SK-N-SH treated with all-trans-retinoic acid at 6 μM for 48 hours (cell line): ENCODE data around the gene ZNF554.

ENCODE experiments used
- ATAC-seq: fragments of 200-7000 bp; cut with Tn5 transposase; 3 replicates; pipeline ENCODE4 v1.9.1; 2020; ENCODE audit warnings: mild to moderate bottlenecking, moderate library complexity
- ARNTL ChIP-seq: fragments of 450-650 bp; formaldehyde crosslinking; IDR thresholded peaks from 2 replicates; pipeline ENCODE4 v1.5.0; 2020; ENCODE audit warnings: low read depth, mild to moderate bottlenecking, moderate library complexity, borderline replicate concordance
- CREB5 ChIP-seq: fragments of 250-450 bp; sonication (Bioruptor Pico); IDR thresholded peaks from 2 replicates; pipeline ENCODE4 v1.5.1; 2020; ENCODE audit warnings: low read depth, mild to moderate bottlenecking, moderate library complexity
- CSDC2 ChIP-seq: fragments of 250-450 bp; sonication (Bioruptor Pico); IDR thresholded peaks from 2 replicates; pipeline ENCODE4 v1.5.0; 2020; ENCODE audit warnings: mild to moderate bottlenecking, moderate library complexity
- ESRRG ChIP-seq: fragments of 250-450 bp; sonication (Bioruptor Pico); IDR thresholded peaks from 2 replicates; pipeline ENCODE4 v1.6.1; 2021; ENCODE audit warnings: mild to moderate bottlenecking
- GLIS3 ChIP-seq: fragments of 250-450 bp; sonication (Bioruptor Pico); IDR thresholded peaks from 2 replicates; pipeline ENCODE4 v1.5.0; 2020; ENCODE audit warnings: mild to moderate bottlenecking, moderate library complexity
- ISL1 ChIP-seq: fragments of 250-450 bp; sonication (Bioruptor Pico); IDR thresholded peaks from 2 replicates; pipeline ENCODE4 v2.1.2; 2022; ENCODE audit warnings: mild to moderate bottlenecking, moderate library complexity
- OSR1 ChIP-seq: fragments of 250-450 bp; sonication (Bioruptor Pico); IDR thresholded peaks from 2 replicates; pipeline ENCODE4 v1.8.0; 2022; ENCODE audit warnings: moderate library complexity, mild to moderate bottlenecking, inconsistent platforms
- PATZ1 ChIP-seq: fragments of 250-450 bp; sonication (Bioruptor Pico); IDR thresholded peaks from 2 replicates; pipeline ENCODE4 v1.8.0; 2020; ENCODE audit warnings: mild to moderate bottlenecking, moderate library complexity, borderline replicate concordance
- POU6F1 ChIP-seq: fragments of 250-450 bp; sonication (Bioruptor Pico); IDR thresholded peaks from 2 replicates; pipeline ENCODE4 v1.8.0; 2021; ENCODE audit warnings: low read depth, mild to moderate bottlenecking, moderate library complexity, borderline replicate concordance
- PPARA ChIP-seq: fragments of 250-450 bp; sonication (Bioruptor Pico); IDR thresholded peaks from 2 replicates; pipeline ENCODE4 v1.5.0; 2020; ENCODE audit warnings: mild to moderate bottlenecking, borderline replicate concordance
- RARB ChIP-seq: fragments of 250-450 bp; sonication (Bioruptor Pico); IDR thresholded peaks from 2 replicates; pipeline ENCODE4 v1.8.0; 2021; ENCODE audit warnings: mild to moderate bottlenecking, moderate library complexity
- SNAI2 ChIP-seq: fragments of 250-450 bp; sonication (Bioruptor Pico); IDR thresholded peaks from 2 replicates; pipeline ENCODE4 v1.5.0; 2020; ENCODE audit warnings: mild to moderate bottlenecking, moderate library complexity
- TCF4 ChIP-seq: fragments of 250-450 bp; sonication (Bioruptor Pico); IDR thresholded peaks from 2 replicates; pipeline ENCODE4 v1.8.0; 2021; ENCODE audit warnings: mild to moderate bottlenecking, moderate library complexity, borderline replicate concordance
- TOX ChIP-seq: fragments of 250-450 bp; sonication (Bioruptor Pico); IDR thresholded peaks from 2 replicates; pipeline ENCODE4 v1.8.0; 2021; ENCODE audit warnings: mild to moderate bottlenecking, moderate library complexity, borderline replicate concordance
- TSHZ2 ChIP-seq: fragments of 250-450 bp; sonication (Bioruptor Pico); IDR thresholded peaks from 2 replicates; pipeline ENCODE4 v1.5.0; 2020; ENCODE audit warnings: mild to moderate bottlenecking, moderate library complexity
- ZC3H10 ChIP-seq: fragments of 250-450 bp; sonication (Bioruptor Pico); IDR thresholded peaks from 2 replicates; pipeline ENCODE4 v1.5.1; 2021; ENCODE audit warnings: mild to moderate bottlenecking, moderate library complexity
- ZFP3 ChIP-seq: fragments of 250-450 bp; sonication (Bioruptor Pico); IDR thresholded peaks from 2 replicates; pipeline ENCODE4 v1.5.0; 2020; ENCODE audit warnings: mild to moderate bottlenecking, moderate library complexity
- ZFP30 ChIP-seq: fragments of 450-650 bp; formaldehyde crosslinking; IDR thresholded peaks from 2 replicates; pipeline ENCODE4 v1.5.0; 2022; ENCODE audit warnings: mild to moderate bottlenecking, moderate library complexity
- ZNF565 ChIP-seq: fragments of 450-650 bp; formaldehyde crosslinking; conservative IDR thresholded peaks from 2 replicates; pipeline ENCODE4 v1.5.0; 2020; ENCODE audit warnings: low read depth, mild to moderate bottlenecking, moderate library complexity
- ZNF70 ChIP-seq: fragments of 450-650 bp; formaldehyde crosslinking; IDR thresholded peaks from 2 replicates; pipeline ENCODE4 v1.5.0; 2020; ENCODE audit warnings: mild to moderate bottlenecking, moderate library complexity
- ZNF8 ChIP-seq: fragments of 450-650 bp; formaldehyde crosslinking; IDR thresholded peaks from 2 replicates; pipeline ENCODE4 v1.5.0; 2020; ENCODE audit warnings: mild to moderate bottlenecking, moderate library complexity

The ZNF554 gene

GRCh38 chr19:2793577-2793976, 26.1 kb upstream of the ZNF554 start:
- TF ChIP-seq ZNF8 (CRISPR knock-in tag) (no peak), TOX (no peak), CREB5 (no peak), ZFP3 (CRISPR knock-in tag) (no peak), SNAI2 (CRISPR knock-in tag) (no peak), ARNTL (CRISPR knock-in tag) (no peak), CSDC2 (CRISPR knock-in tag) (no peak), ZC3H10 (CRISPR knock-in tag) (no peak), ZNF70 (CRISPR knock-in tag) (no peak), RARB (CRISPR knock-in tag) (no peak), PPARA (CRISPR knock-in tag) (no peak), ISL1 (CRISPR knock-in tag) (no peak), ZNF565 (no peak), ESRRG (CRISPR knock-in tag) (no peak), TSHZ2 (CRISPR knock-in tag) (no peak), TCF4 (CRISPR knock-in tag) (no peak)
- no peak for ATAC-seq

- ATAC-seq, result no peak
- TF ChIP-seq ISL1 (CRISPR knock-in tag) (no peak), OSR1 (no peak), ZC3H10 (CRISPR knock-in tag) (no peak), ESRRG (CRISPR knock-in tag) (no peak), ZNF8 (CRISPR knock-in tag) (no peak), PATZ1 (CRISPR knock-in tag) (no peak)
These were observed 23.6 kb upstream of the ZNF554 start for GRCh38 chr19:2795827-2796658.

GRCh38 chr19:2796659-2797266, 22.9 kb upstream of the ZNF554 start:
- ATAC-seq, result no peak
- TF ChIP-seq ZNF565 (no peak), POU6F1 (CRISPR knock-in tag) (no peak), ESRRG (CRISPR knock-in tag) (no peak), SNAI2 (CRISPR knock-in tag) (no peak), ZFP30 (no peak), PPARA (CRISPR knock-in tag) (no peak), CREB5 (no peak), CSDC2 (CRISPR knock-in tag) (no peak), ZC3H10 (CRISPR knock-in tag) (no peak), GLIS3 (CRISPR knock-in tag) (no peak)
- TF ChIP-seq, all 23 proteins: peak for 0
